Measurements from ENCODE around the gene OPN1MW3.
"Not testable (repeated sequence)": the region's sequence is repeated elsewhere in the genome, so short reads cannot be mapped to it uniquely, and the experiment has no call there.

DNA sequence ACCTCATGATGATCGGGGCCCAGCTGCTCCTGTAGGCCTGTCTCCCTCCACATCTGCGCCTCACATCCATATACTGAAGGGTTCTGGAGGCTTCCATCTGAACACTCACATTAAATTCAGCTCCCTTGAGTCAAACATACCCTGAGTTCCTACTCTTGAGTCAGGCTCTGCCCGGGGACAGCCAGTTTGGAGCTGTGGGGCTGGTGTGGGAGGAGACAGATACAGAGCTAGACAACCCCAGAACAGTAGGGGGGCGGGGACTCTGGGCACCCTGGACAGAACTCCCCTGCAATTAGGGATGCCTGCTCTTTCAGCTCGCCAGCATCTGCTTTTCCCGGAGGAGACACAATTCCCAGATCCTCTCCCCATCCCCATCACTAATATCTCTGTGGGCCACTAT is 5.7 kb downstream of the OPN1MW3 start:
- TF ChIP-seq, protein P1, sequence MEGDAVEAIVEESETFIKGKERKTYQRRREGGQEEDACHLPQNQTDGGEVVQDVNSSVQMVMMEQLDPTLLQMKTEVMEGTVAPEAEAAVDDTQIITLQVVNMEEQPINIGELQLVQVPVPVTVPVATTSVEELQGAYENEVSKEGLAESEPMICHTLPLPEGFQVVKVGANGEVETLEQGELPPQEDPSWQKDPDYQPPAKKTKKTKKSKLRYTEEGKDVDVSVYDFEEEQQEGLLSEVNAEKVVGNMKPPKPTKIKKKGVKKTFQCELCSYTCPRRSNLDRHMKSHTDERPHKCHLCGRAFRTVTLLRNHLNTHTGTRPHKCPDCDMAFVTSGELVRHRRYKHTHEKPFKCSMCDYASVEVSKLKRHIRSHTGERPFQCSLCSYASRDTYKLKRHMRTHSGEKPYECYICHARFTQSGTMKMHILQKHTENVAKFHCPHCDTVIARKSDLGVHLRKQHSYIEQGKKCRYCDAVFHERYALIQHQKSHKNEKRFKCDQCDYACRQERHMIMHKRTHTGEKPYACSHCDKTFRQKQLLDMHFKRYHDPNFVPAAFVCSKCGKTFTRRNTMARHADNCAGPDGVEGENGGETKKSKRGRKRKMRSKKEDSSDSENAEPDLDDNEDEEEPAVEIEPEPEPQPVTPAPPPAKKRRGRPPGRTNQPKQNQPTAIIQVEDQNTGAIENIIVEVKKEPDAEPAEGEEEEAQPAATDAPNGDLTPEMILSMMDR (IDR thresholded peaks at IDR 0.05; ENCODE audit: borderline replicate concordance, extremely low read depth, low read length, poor library complexity, severe bottlenecking), result not testable (repeated sequence)
- not testable (repeated sequence) for TF ChIP-seq EZH2 (IDR thresholded peaks at IDR 0.05; ENCODE audit: borderline replicate concordance, low read depth, low read length, severe bottlenecking)

All from DND-41 (cell line).